Dermis lymphatic vessel endothelial cell (primary cell): Measurements from ENCODE around the gene NRBF2. TPM values are rescaled to one million over a fixed set of nuclear protein-coding genes. Genes with fewer than 3 reads are reported as not detected.

Experiments
- total RNA-seq: library from RNA; depleted of rRNA; stranded (reverse); fragments of >200 nt; gene quantifications from 2 replicates; pipeline ENCODE4 v1.2.1, GENCODE V29; 2014

The NRBF2 gene
- 15.1 and 17.0 TPM in 2 replicates for total RNA-seq

DNA sequence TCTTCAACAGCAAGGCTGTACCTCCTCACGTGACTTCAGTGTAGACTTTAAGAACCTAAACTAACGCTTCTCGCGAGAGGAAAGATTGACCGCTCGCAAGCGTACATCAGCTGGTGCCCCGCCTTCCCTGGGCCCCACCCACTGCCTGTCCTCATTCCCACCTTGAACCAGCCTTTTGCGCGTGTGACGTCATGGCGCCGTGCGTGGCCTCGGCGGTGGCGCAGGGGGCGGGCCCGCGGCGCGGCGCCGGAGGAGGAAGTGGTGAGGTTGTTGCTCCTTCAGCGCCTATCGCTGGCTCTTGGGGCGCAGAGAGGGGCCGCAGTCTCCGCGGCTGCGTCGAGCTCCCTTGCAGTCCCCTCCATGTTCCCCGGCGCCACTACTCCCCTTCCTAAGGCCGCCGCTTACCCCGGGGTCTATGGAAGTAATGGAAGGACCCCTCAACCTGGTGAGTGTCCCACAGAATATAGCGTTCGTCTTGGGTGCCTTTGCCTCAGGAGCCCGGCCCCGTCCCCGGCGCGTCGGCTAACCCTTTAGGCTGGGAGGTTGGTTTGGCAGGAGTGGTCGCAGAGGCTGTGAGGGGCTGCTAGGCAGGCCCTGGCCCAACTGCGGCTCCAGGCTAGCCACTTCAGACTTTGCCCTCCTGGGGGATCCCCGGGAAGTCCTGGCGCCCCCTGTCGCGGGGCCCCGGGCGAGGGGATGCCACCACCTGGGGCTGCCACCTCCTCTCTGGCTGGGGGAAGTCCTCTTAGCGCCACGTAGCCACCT, at the start of gene NRBF2:
NRBF2 (plus strand) TSS at position 273 of the 765 bp plus-strand sequence; CDS start at position 416, 143 bp downstream.

